Measurements from ENCODE around the gene IFITM1. TPM values are rescaled to one million over a fixed set of nuclear protein-coding genes. Genes with fewer than 3 reads are reported as not detected.

Gene IFITM1
- polyA plus RNA-seq, 1 donor from 2014 or later, result 0.35 TPM

DNA sequence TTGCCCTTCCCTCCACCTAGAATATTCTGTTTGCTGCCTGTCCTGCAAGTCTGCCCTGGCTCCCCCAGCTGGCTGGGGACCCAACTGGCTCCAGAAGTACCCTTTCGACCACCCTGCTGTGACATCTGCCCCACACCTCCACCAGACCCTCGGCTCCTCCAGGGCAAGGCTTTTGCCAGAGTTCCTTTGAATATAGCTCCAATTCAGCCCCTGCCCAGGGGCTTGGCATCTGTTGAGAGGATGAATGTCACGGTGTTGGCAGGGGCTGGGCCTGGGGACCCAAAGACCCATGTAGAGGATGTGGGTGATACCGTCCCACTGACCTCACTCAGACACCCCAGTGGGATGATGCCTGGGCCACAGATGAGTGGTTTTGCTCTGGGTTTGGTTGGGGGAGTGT, 31.7 kb upstream of the IFITM1 start:
- Histone ChIP-seq H3K4me3 (ENCODE audit: low read length) (no peak overlapping the region), H3K27ac (ENCODE audit: low read length) (no peak overlapping the region), H3K9me3 (ENCODE audit: low read length) (no peaks in the 10 kb centered on the region), H3K79me2 (replicated peaks; ENCODE audit: insufficient read depth, low read length) (no peaks in the 10 kb centered on the region), H3K27me3 (ENCODE audit: insufficient read depth, low read depth, low read length) (peaks cover 3% of the 10 kb centered on the region), H2AFZ (ENCODE audit: low read depth, low read length) (no peak overlapping the region), H3K36me3 (ENCODE audit: insufficient read depth, low read length) (no peaks in the 10 kb centered on the region), H3K9ac (ENCODE audit: low read length) (no peak overlapping the region), H3K4me2 (ENCODE audit: low read length) (no peak overlapping the region), H4K20me1 (ENCODE audit: insufficient read depth) (no peaks in the 10 kb centered on the region), H3K9me2 (ENCODE audit: insufficient read depth, low read length) (no peaks in the 10 kb centered on the region), H3F3A (ENCODE audit: insufficient read depth, low read length, poor library complexity, severe bottlenecking) (no peaks in the 10 kb centered on the region)
- no peak for TF ChIP-seq RAD21 (conservative IDR thresholded peaks at IDR 0.05)
- no peak for TF ChIP-seq SMC3 (conservative IDR thresholded peaks at IDR 0.05; ENCODE audit: poor library complexity)
- TF ChIP-seq POLR2AphosphoS5 (IDR thresholded peaks at IDR 0.05), result no peak
- TF ChIP-seq, protein P1, sequence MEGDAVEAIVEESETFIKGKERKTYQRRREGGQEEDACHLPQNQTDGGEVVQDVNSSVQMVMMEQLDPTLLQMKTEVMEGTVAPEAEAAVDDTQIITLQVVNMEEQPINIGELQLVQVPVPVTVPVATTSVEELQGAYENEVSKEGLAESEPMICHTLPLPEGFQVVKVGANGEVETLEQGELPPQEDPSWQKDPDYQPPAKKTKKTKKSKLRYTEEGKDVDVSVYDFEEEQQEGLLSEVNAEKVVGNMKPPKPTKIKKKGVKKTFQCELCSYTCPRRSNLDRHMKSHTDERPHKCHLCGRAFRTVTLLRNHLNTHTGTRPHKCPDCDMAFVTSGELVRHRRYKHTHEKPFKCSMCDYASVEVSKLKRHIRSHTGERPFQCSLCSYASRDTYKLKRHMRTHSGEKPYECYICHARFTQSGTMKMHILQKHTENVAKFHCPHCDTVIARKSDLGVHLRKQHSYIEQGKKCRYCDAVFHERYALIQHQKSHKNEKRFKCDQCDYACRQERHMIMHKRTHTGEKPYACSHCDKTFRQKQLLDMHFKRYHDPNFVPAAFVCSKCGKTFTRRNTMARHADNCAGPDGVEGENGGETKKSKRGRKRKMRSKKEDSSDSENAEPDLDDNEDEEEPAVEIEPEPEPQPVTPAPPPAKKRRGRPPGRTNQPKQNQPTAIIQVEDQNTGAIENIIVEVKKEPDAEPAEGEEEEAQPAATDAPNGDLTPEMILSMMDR (IDR thresholded peaks at IDR 0.05; ENCODE audit: poor library complexity, severe bottlenecking), result no peak
- no peak for TF ChIP-seq EZH2 (IDR thresholded peaks at IDR 0.05; ENCODE audit: borderline replicate concordance, insufficient read depth, low read length, poor library complexity, severe bottlenecking)
- TF ChIP-seq REST (IDR thresholded peaks at IDR 0.05; ENCODE audit: borderline replicate concordance), result no peak
- TF ChIP-seq TAF1 (IDR thresholded peaks at IDR 0.05; ENCODE audit: low read depth), result no peak
- TF ChIP-seq EP300 (conservative IDR thresholded peaks at IDR 0.05; ENCODE audit: poor library complexity, severe bottlenecking), result no peak
- TF ChIP-seq MXI1 (conservative IDR thresholded peaks at IDR 0.05; ENCODE audit: poor library complexity, severe bottlenecking), result no peak

DNA sequence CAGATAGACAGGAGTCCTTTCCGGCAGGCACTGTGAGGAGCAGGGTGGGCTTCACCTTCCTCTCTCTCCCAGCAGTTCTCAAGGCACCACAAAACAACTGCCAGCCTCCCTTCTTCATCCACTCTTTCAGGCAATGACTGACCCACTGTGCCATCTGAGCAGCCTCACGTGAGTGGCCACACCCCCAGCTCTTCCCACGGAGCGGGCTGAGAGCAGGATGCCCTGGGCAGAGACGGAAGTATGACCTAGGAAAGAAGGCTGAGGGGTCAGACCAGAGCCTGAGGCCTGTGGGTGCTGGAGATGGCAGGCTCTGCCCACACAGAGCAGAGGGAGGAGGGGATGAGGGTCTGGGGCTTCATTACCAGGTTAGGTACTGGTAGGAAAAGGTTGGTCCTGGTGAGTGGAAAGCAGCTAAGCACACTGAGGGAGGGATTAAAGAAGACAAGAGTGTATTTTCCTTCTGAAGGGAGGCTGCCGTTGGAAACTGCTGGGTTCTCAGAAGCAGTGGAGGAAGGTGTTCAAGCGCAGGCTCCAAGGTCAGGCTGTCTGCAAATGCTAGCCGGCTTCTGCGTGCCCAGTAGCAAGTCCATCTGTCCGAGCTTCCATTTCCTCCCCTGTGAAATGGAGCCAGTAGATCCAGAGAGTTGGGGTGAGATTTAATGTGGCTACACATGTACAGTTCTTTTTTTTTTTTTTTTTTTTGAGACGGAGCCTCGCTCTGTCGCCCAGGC, 31.0 kb upstream of the IFITM1 start:
- no peaks in the 10 kb centered on the region for H4K20me1 ChIP-seq (ENCODE audit: insufficient read depth)
- H3K27ac ChIP-seq (ENCODE audit: low read length), result no peak overlapping the region
- H3K36me3 ChIP-seq (ENCODE audit: insufficient read depth, low read length), result no peaks in the 10 kb centered on the region
- no peak overlapping the region for H2AFZ ChIP-seq (ENCODE audit: low read depth, low read length)
- H3K9me3 ChIP-seq (ENCODE audit: low read length), result no peaks in the 10 kb centered on the region
- no peaks in the 10 kb centered on the region for H3F3A ChIP-seq (ENCODE audit: insufficient read depth, low read length, poor library complexity, severe bottlenecking)
- no peak overlapping the region for H3K4me3 ChIP-seq (ENCODE audit: low read length)
- TF ChIP-seq RAD21 (conservative IDR thresholded peaks at IDR 0.05) (no peak), REST (IDR thresholded peaks at IDR 0.05; ENCODE audit: borderline replicate concordance) (no peak), SMC3 (conservative IDR thresholded peaks at IDR 0.05; ENCODE audit: poor library complexity) (no peak), EP300 (conservative IDR thresholded peaks at IDR 0.05; ENCODE audit: poor library complexity, severe bottlenecking) (no peak), POLR2AphosphoS5 (IDR thresholded peaks at IDR 0.05) (no peak), EZH2 (IDR thresholded peaks at IDR 0.05; ENCODE audit: borderline replicate concordance, insufficient read depth, low read length, poor library complexity, severe bottlenecking) (no peak), TAF1 (IDR thresholded peaks at IDR 0.05; ENCODE audit: low read depth) (no peak), MXI1 (conservative IDR thresholded peaks at IDR 0.05; ENCODE audit: poor library complexity, severe bottlenecking) (no peak)
- TF ChIP-seq, protein P1 (IDR thresholded peaks at IDR 0.05; ENCODE audit: poor library complexity, severe bottlenecking), result no peak
- H3K4me2 ChIP-seq (ENCODE audit: low read length), result no peak overlapping the region
- H3K9me2 ChIP-seq (ENCODE audit: insufficient read depth, low read length), result no peaks in the 10 kb centered on the region
- peaks cover 10% of the 10 kb centered on the region for H3K27me3 ChIP-seq (ENCODE audit: insufficient read depth, low read depth, low read length)
- H3K79me2 ChIP-seq (replicated peaks; ENCODE audit: insufficient read depth, low read length), result no peaks in the 10 kb centered on the region
- no peak overlapping the region for H3K9ac ChIP-seq (ENCODE audit: low read length)

Data from neural cell (in vitro differentiated cells).